Tibial nerve (tissue), 4 donors: ENCODE data around the gene SPRY4.

ENCODE experiments used
- EP300 ChIP-seq, 2 donors: sonication (generic); formaldehyde crosslinking; IDR thresholded peaks; one replicate each; pipeline ENCODE4 v1.6.1; 2017; ENCODE audit warnings: antibody characterized with exemption in 2 of 2, mild to moderate bottlenecking in 1 of 2
- POLR2A ChIP-seq, 2 donors: fragments of 450-650 bp; IDR thresholded peaks; one replicate each; pipeline ENCODE4 v1.6.1; 2017; ENCODE audit warnings: antibody characterized with exemption in 2 of 2, mild to moderate bottlenecking in 2 of 2, moderate library complexity in 2 of 2
- TF ChIP-seq, protein P1 (sequence below), 5 experiments: fragments of 200-600 bp in 3 of 5; fragments of 450-650 bp in 2 of 5; sonication (generic) in 3 of 5; IDR thresholded peaks; one replicate each; pipeline ENCODE4 v1.5.1; 2016 to 2019; ENCODE audit warnings: antibody characterized with exemption in 5 of 5, mild to moderate bottlenecking in 3 of 5, moderate library complexity in 2 of 5

DNA sequence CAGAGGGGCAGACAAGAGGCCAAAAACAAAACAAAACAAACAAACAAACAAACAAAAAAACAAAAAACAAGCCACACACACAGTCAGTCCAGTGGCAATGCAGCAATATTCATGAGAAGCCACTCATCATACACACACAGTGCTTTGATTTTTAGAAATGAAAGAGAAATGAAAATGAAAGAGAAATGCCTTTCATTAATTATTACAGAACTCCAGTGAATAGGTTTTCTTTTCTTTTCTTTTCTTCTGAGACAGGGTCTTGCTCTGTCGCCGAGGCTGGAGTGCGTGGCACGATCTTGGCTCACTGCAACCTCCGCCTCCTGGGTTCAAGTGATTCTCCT lies 36.9 kb downstream of the SPRY4 start:
- TF ChIP-seq POLR2A (IDR thresholded peaks at IDR 0.05) (no peak), EP300 (IDR thresholded peaks at IDR 0.05) (no peak)
- TF ChIP-seq, protein P1, sequence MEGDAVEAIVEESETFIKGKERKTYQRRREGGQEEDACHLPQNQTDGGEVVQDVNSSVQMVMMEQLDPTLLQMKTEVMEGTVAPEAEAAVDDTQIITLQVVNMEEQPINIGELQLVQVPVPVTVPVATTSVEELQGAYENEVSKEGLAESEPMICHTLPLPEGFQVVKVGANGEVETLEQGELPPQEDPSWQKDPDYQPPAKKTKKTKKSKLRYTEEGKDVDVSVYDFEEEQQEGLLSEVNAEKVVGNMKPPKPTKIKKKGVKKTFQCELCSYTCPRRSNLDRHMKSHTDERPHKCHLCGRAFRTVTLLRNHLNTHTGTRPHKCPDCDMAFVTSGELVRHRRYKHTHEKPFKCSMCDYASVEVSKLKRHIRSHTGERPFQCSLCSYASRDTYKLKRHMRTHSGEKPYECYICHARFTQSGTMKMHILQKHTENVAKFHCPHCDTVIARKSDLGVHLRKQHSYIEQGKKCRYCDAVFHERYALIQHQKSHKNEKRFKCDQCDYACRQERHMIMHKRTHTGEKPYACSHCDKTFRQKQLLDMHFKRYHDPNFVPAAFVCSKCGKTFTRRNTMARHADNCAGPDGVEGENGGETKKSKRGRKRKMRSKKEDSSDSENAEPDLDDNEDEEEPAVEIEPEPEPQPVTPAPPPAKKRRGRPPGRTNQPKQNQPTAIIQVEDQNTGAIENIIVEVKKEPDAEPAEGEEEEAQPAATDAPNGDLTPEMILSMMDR (IDR thresholded peaks at IDR 0.05) = no peak
